Caco-2 (cell line): ENCODE measurements around the gene THUMPD2. TPM values are rescaled to one million over a fixed set of nuclear protein-coding genes. Genes with fewer than 3 reads are reported as not detected.
A peak's percentile ranks its signal among the peaks of the same experiment; 100 is the strongest.

Experiments
- BruUV-seq: library from RNA; stranded (reverse); fragments of 400-500 nt; replicated peaks from 2 replicates; lab custom pipeline; 2021; lab: Mats Ljungman, UMichigan
- CTCF ChIA-PET: fragments of 300-600 bp; sonication (Branson Sonifier 250); formaldehyde crosslinking; loops from one replicate; lab custom pipeline; 2022; ENCODE audit warnings: antibody characterized with exemption; lab: Charles Lee
- POLR2A ChIA-PET: fragments of 300-600 bp; sonication (Branson Sonifier 250); formaldehyde crosslinking; loops from one replicate; lab custom pipeline; 2022; ENCODE audit warnings: antibody characterized with exemption; lab: Charles Lee
- DNase-seq, 2 experiments: peaks; one replicate each; pipeline versions ENCODE4 v3.0.0 to v3.0.0-alpha.2; 2020 to 2022
- H3K27me3 ChIP-seq: replicated peaks from 2 replicates; pipeline ENCODE4 v1.6.0; 2011; ENCODE audit warnings: low read length; ENCODE audit not compliant: control insufficient read depth, insufficient read depth
- H3K36me3 ChIP-seq: 2 replicates; pipeline ENCODE4 v1.5.1; 2011; ENCODE audit warnings: low read length; ENCODE audit not compliant: control insufficient read depth, insufficient read depth
- H3K4me1 ChIP-seq: fragments of 250-450 bp; sonication (Bioruptor Pico); 2 replicates; pipeline ENCODE4 v1.5.1; 2020; ENCODE audit warnings: mild to moderate bottlenecking
- H3K4me3 ChIP-seq: 2 replicates; pipeline ENCODE4 v1.5.1; 2011; ENCODE audit warnings: low read depth, mild to moderate bottlenecking, control low read depth, low read length
- H3K9me3 ChIP-seq: fragments of 250-450 bp; sonication (Bioruptor Pico); 2 replicates; pipeline ENCODE4 v1.5.1; 2020; ENCODE audit warnings: mild to moderate bottlenecking, moderate library complexity
- H3K27ac Mint-ChIP-seq: one replicate; pipeline ENCODE4 v1.8.0; 2022; ENCODE audit warnings: mixed read lengths; ENCODE audit not compliant: unreplicated experiment
- H3K27me3 Mint-ChIP-seq: one replicate; pipeline ENCODE4 v1.8.0; 2022; ENCODE audit warnings: mixed read lengths; ENCODE audit not compliant: insufficient read depth, unreplicated experiment
- H3K36me3 Mint-ChIP-seq: one replicate; pipeline ENCODE4 v1.8.0; 2022; ENCODE audit warnings: mild to moderate bottlenecking, mixed read lengths; ENCODE audit not compliant: insufficient read depth, unreplicated experiment
- H3K4me1 Mint-ChIP-seq: one replicate; pipeline ENCODE4 v1.8.0; 2022; ENCODE audit warnings: low read depth, mixed read lengths; ENCODE audit not compliant: unreplicated experiment
- H3K4me3 Mint-ChIP-seq: one replicate; pipeline ENCODE4 v1.8.0; 2022; ENCODE audit warnings: mild to moderate bottlenecking, moderate library complexity, mixed read lengths; ENCODE audit not compliant: unreplicated experiment
- H3K9me3 Mint-ChIP-seq: one replicate; pipeline ENCODE4 v1.8.0; 2022; ENCODE audit warnings: mixed read lengths; ENCODE audit not compliant: unreplicated experiment
- intact Hi-C: fragments of 100-400 bp; cut with micrococcal nuclease; formaldehyde crosslinking; loops from one replicate; pipeline ENCODE4 v1.10.0; 2022; ENCODE audit not compliant: unreplicated experiment
- total RNA-seq: library from RNA; stranded (reverse); gene quantifications from 2 replicates; pipeline ENCODE4 v1.2.3, GENCODE V29; 2022
- TF ChIP-seq, protein P1 (sequence below), 2 experiments: fragments of 200-600 bp in 1 of 2; IDR thresholded peaks; 1 replicate in 1 of 2; 2 replicates in 1 of 2; pipeline versions ENCODE4 v1.5.1 to v1.8.0; 2011 to 2022; ENCODE audit warnings: antibody characterized with exemption in 1 of 2, control low read depth in 1 of 2, inconsistent platforms in 1 of 2, low read depth in 1 of 2, low read length in 1 of 2, mild to moderate bottlenecking in 1 of 2, moderate library complexity in 1 of 2; ENCODE audit not compliant: insufficient read depth in 1 of 2, severe bottlenecking in 1 of 2, unreplicated experiment in 1 of 2

The THUMPD2 gene
- total RNA-seq, 1 experiment from 2014 or later, result 13.8 TPM

DNA sequence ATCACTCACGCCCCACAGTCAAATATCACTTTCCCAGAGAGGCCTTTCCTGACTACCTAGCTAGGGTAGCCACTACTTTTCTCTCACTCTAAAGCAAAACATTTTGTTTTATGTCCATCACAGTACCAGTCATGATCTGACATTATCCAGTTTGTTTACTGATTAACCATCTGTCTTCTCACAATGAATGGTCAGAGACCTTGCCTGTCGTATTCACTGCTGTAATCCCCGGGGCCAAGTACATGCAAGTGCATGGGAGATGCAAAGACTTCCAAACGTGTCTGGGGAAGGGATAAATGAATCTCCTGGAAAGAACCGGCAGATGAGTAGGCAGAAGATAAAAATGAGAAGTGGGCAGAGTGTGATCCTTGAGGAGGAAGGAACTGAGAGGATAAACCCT is 39.7 kb downstream of the THUMPD2 start:
- CTCF ChIA-PET, result interaction anchor here (0.6 kb wide), 1 partner anchor 146 kb away, joined by 5 read pairs; no protein-coding TSS in a partner anchor
- H3K4me3 Mint-ChIP-seq, result no peak overlapping the region
- DNase-seq, result no peak
- peaks cover 8% of the 10 kb centered on the region for H3K4me1 ChIP-seq
- H3K4me3 ChIP-seq, result no peak overlapping the region
- POLR2A ChIA-PET, result interaction anchor here (0.6 kb wide), 1 partner anchor 42 kb away, joined by 3 read pairs; no protein-coding TSS in a partner anchor
- no peaks in the 10 kb centered on the region for H3K9me3 ChIP-seq
- TF ChIP-seq, protein P1, sequence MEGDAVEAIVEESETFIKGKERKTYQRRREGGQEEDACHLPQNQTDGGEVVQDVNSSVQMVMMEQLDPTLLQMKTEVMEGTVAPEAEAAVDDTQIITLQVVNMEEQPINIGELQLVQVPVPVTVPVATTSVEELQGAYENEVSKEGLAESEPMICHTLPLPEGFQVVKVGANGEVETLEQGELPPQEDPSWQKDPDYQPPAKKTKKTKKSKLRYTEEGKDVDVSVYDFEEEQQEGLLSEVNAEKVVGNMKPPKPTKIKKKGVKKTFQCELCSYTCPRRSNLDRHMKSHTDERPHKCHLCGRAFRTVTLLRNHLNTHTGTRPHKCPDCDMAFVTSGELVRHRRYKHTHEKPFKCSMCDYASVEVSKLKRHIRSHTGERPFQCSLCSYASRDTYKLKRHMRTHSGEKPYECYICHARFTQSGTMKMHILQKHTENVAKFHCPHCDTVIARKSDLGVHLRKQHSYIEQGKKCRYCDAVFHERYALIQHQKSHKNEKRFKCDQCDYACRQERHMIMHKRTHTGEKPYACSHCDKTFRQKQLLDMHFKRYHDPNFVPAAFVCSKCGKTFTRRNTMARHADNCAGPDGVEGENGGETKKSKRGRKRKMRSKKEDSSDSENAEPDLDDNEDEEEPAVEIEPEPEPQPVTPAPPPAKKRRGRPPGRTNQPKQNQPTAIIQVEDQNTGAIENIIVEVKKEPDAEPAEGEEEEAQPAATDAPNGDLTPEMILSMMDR (IDR thresholded peaks at IDR 0.05; ENCODE audit: insufficient read depth in 1 of 2, low read depth in 1 of 2, low read length in 1 of 2, severe bottlenecking in 1 of 2, unreplicated experiment in 1 of 2), result no peak
- no TSS peak for BruUV-seq
- H3K4me1 Mint-ChIP-seq, result peaks cover 11% of the 10 kb centered on the region
- H3K36me3 ChIP-seq, result peaks cover 3% of the 10 kb centered on the region; the same call in 1 of the 2 replicates
- intact Hi-C loops, result no loop called here
- no peaks in the 10 kb centered on the region for H3K27me3 Mint-ChIP-seq
- peaks cover 20% of the 10 kb centered on the region for H3K36me3 Mint-ChIP-seq
- no peaks in the 10 kb centered on the region for H3K9me3 Mint-ChIP-seq
- H3K27me3 ChIP-seq, result no peaks in the 10 kb centered on the region
- H3K27ac Mint-ChIP-seq, result no peak overlapping the region

DNA sequence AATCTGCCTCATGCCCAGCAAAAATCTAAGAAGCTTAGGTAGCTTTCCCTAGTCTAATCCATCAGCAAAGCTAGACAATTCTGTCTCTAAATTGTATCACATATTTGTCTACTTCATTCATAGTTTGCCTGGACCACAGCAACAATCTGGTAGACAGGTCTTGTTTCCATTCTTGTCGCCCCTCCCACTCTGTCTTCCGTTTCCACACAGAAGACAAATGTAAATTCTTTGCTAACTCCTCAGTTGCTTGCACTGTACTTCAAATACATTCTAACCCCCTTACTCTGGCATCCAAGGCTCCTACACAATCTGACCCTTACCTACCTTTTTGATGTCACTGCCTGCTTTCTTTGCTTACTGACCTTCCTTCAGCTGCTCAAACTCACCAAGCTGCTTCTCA is 40.1 kb downstream of the THUMPD2 start:
- Histone ChIP-seq H3K27me3 (no peaks in the 10 kb centered on the region), H3K4me1 (peaks cover 8% of the 10 kb centered on the region), H3K4me3 (no peak overlapping the region), H3K9me3 (no peaks in the 10 kb centered on the region), H3K36me3 (peaks cover 3% of the 10 kb centered on the region; the same call in 1 of the 2 replicates)
- BruUV-seq, result no TSS peak
- no peak overlapping the region for H3K4me3 Mint-ChIP-seq
- H3K36me3 Mint-ChIP-seq, result peaks cover 25% of the 10 kb centered on the region
- no peaks in the 10 kb centered on the region for H3K27me3 Mint-ChIP-seq
- peaks cover 11% of the 10 kb centered on the region for H3K4me1 Mint-ChIP-seq
- no peak overlapping the region for H3K27ac Mint-ChIP-seq
- ChIA-PET POLR2A (interaction anchor here (0.6 kb wide), 1 partner anchor 41 kb away, joined by 3 read pairs; no protein-coding TSS in a partner anchor), CTCF (interaction anchor here (0.6 kb wide), 1 partner anchor 145 kb away, joined by 5 read pairs; no protein-coding TSS in a partner anchor)
- peak in 1 of 2 experiments; percentile 41 for DNase-seq
- intact Hi-C loops, result no loop called here
- TF ChIP-seq, protein P1 (IDR thresholded peaks at IDR 0.05; ENCODE audit: insufficient read depth in 1 of 2, low read depth in 1 of 2, low read length in 1 of 2, severe bottlenecking in 1 of 2, unreplicated experiment in 1 of 2), result no peak
- no peaks in the 10 kb centered on the region for H3K9me3 Mint-ChIP-seq

DNA sequence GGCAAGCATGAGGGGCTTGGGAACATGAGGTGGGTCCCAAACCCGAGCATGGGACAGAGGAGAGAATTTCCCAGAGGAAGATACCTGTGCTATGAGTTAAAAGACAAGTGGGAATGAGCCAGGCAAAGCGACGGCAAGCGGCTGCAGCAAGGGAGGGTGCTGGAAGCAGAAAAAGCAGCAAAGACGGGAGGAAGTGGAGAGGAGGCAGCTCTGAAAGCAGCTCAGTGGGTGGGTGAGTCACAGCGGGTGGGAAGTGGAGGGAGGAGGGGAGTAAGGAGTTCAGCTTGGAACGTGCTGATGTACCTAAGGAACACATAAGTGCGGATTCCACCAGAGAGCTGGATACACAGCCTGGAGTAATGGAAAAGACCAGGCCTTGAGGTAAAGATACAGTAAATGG is 41.4 kb downstream of the THUMPD2 start:
- Histone ChIP-seq H3K9me3 (no peaks in the 10 kb centered on the region), H3K4me3 (no peak overlapping the region), H3K4me1 (peaks cover 8% of the 10 kb centered on the region), H3K36me3 (peaks cover 3% of the 10 kb centered on the region), H3K27me3 (no peaks in the 10 kb centered on the region)
- H3K36me3 Mint-ChIP-seq, result peaks cover 27% of the 10 kb centered on the region
- POLR2A ChIA-PET, result no interaction called here
- DNase-seq, result no peak
- intact Hi-C loops, result no loop called here
- no peaks in the 10 kb centered on the region for H3K27me3 Mint-ChIP-seq
- no peak overlapping the region for H3K4me3 Mint-ChIP-seq
- peak overlapping the region; percentile 3 for H3K27ac Mint-ChIP-seq
- TF ChIP-seq, protein P1 (IDR thresholded peaks at IDR 0.05; ENCODE audit: insufficient read depth in 1 of 2, low read depth in 1 of 2, low read length in 1 of 2, severe bottlenecking in 1 of 2, unreplicated experiment in 1 of 2), result no peak
- H3K4me1 Mint-ChIP-seq, result peaks cover 11% of the 10 kb centered on the region
- BruUV-seq, result no TSS peak
- H3K9me3 Mint-ChIP-seq, result no peaks in the 10 kb centered on the region
- CTCF ChIA-PET, result no interaction called here
